ENCODE data around the gene TSG101. TPM values are rescaled to one million over a fixed set of nuclear protein-coding genes. Genes with fewer than 3 reads are reported as not detected.

Gene TSG101
- total RNA-seq, 6 experiments from 2014 or later: 56.9 to 82.7 (median 71.4) TPM

DNA sequence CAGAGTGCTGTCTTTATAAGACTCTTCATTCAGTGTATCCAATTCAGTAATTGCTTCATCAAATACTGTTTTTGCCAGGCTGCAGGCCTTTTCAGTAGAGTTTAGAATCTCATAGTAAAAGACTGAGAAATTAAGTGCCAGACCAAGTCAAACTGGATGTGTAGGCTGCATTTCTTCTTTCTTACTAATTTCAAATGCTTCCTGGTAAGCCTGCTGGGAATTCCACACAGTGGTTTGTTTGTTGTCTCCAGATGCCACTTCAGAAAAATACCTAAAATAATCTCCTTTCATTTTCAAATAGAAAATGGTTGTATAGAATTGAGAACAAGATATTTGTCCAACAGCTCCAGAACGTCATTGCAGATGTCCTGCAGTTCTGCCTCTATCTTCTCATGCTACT, 36.4 kb downstream of the TSG101 start:
- no peak for DNase-seq

DNA sequence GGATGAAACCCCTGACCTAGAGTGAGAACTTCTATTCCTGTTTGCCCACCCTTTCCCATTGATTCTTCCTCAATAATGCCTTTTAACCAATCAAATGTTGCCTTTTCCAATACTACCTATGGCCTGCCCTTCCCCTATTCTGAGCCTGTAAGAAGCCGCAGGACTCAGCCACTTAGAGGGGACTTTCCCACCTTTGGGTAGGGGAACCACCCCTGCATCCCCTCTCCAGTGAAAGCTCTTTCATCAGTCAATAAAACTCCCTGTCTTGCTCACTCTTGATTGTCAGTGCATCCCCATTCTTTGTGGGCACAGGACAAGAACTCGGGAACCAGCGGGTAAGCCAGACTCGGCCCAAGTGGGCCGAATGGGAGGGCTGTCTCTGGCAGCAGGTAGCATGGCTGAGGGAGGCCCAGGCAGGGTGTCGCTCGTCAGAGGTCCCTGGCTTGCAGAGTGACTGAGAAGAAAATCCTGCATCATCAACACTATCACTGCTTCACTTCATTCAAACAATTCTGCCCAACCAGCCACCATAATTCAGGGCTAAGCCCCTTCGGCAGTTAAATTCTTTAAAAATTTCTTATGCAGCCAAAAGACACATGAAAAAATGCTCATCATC, 40.7 kb downstream of the TSG101 start:
- TF ChIP-seq, protein P1, sequence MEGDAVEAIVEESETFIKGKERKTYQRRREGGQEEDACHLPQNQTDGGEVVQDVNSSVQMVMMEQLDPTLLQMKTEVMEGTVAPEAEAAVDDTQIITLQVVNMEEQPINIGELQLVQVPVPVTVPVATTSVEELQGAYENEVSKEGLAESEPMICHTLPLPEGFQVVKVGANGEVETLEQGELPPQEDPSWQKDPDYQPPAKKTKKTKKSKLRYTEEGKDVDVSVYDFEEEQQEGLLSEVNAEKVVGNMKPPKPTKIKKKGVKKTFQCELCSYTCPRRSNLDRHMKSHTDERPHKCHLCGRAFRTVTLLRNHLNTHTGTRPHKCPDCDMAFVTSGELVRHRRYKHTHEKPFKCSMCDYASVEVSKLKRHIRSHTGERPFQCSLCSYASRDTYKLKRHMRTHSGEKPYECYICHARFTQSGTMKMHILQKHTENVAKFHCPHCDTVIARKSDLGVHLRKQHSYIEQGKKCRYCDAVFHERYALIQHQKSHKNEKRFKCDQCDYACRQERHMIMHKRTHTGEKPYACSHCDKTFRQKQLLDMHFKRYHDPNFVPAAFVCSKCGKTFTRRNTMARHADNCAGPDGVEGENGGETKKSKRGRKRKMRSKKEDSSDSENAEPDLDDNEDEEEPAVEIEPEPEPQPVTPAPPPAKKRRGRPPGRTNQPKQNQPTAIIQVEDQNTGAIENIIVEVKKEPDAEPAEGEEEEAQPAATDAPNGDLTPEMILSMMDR (IDR thresholded peaks at IDR 0.05): no peak
- Mint-ChIP-seq H3K36me3 (ENCODE audit: low read depth) (peaks cover 38% of the 10 kb centered on the region), H3K9me3 (no peaks in the 10 kb centered on the region), H3K27me3 (ENCODE audit: insufficient read depth) (no peaks in the 10 kb centered on the region), H3K4me3 (no peak overlapping the region), H3K27ac (no peak overlapping the region), H3K4me1 (ENCODE audit: low read depth) (peaks cover 15% of the 10 kb centered on the region)
- DNase-seq: no peak

More for the DNA sequence above, 36.4 kb downstream of the TSG101 start:
- no peak overlapping the region for H3K4me3 Mint-ChIP-seq
- H3K9me3 Mint-ChIP-seq: no peaks in the 10 kb centered on the region
- peaks cover 15% of the 10 kb centered on the region for H3K36me3 Mint-ChIP-seq (ENCODE audit: low read depth)
- H3K27me3 Mint-ChIP-seq (ENCODE audit: insufficient read depth): no peaks in the 10 kb centered on the region
- TF ChIP-seq, protein P1 (IDR thresholded peaks at IDR 0.05): no peak
- peaks cover 21% of the 10 kb centered on the region for H3K4me1 Mint-ChIP-seq (ENCODE audit: low read depth)
- no peak overlapping the region for H3K27ac Mint-ChIP-seq

DNA sequence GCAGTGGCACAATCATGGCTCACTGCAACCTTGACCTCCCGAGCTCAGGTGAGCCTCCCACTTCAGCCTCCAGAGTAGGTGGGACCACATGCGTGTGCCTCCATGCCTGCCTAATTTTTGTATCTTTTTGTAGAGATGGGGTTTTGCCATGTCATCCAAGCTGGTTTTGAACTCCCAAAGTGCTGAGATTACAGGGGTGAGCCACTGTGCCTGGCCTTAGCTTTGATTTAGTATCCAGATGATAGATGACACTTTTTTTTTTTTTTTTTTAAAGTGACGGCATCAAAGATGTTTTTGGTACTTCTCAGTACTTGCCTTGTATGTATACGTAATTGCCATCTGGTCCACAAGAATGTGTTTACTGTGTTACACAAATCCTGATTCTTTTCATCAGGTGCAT, 47.7 kb downstream of the TSG101 start:
- no peak for DNase-seq
- Mint-ChIP-seq H3K27ac (no peak overlapping the region), H3K27me3 (ENCODE audit: insufficient read depth) (no peaks in the 10 kb centered on the region), H3K36me3 (ENCODE audit: low read depth) (peaks cover 52% of the 10 kb centered on the region), H3K4me1 (ENCODE audit: low read depth) (peaks cover 16% of the 10 kb centered on the region), H3K9me3 (no peaks in the 10 kb centered on the region), H3K4me3 (no peak overlapping the region)
- TF ChIP-seq, protein P1 (IDR thresholded peaks at IDR 0.05): no peak

DNA sequence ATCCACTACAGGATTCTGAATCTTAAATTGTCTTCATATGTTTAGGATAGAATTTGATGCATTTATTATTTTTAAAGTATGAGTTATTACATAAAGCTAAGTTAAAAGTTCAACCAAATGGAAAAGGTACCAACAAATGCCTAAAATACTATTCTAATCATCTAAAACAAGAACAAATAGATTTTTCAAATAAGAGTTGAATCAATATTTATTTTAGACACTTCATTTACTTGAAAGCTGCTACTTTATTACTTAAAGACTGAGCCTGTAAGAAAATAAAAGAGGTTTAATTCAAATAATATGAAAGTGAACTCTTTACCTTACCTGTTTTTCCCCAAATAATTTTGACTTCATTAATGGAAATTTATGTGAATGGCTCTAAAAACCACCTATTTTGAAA, 54.2 kb downstream of the TSG101 start:
- H3K4me1 Mint-ChIP-seq (ENCODE audit: low read depth): no peaks in the 10 kb centered on the region

DNA sequence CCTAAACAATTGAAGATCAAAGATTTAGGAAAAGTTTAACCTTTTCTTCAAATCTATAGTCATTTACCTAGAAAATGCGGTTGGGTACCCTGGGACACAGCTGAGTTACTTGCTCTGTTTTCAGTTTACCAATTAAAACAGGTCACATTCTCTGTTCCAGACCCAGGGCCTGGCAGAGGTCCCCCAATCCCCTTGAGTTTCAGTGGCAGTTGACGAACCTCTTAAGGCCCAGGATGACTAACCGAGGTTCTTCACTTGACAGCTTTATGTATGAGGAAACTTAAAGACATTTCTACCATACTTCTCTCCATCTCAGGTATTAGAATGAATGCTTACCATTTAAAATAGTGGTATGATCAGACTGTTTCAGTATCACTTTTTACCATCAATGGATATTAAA, 54.7 kb downstream of the TSG101 start:
- H3K36me3 Mint-ChIP-seq (ENCODE audit: low read depth): 0 out of 2 replicates have a peak, but pooled peaks cover 9% of the 10 kb centered on the region
- H3K9me3 Mint-ChIP-seq: no peaks in the 10 kb centered on the region
- H3K27ac Mint-ChIP-seq: no peak overlapping the region
- H3K27me3 Mint-ChIP-seq (ENCODE audit: insufficient read depth): no peaks in the 10 kb centered on the region
- DNase-seq: no peak
- H3K4me3 Mint-ChIP-seq: no peak overlapping the region
- no peaks in the 10 kb centered on the region for H3K4me1 Mint-ChIP-seq (ENCODE audit: low read depth)
- TF ChIP-seq, protein P1 (IDR thresholded peaks at IDR 0.05): no peak

More for the DNA sequence above, 54.2 kb downstream of the TSG101 start:
- H3K27me3 Mint-ChIP-seq (ENCODE audit: insufficient read depth): no peaks in the 10 kb centered on the region
- no peaks in the 10 kb centered on the region for H3K9me3 Mint-ChIP-seq
- TF ChIP-seq, protein P1 (IDR thresholded peaks at IDR 0.05): no peak
- peaks cover 12% of the 10 kb centered on the region for H3K36me3 Mint-ChIP-seq (ENCODE audit: low read depth)
- H3K27ac Mint-ChIP-seq: no peak overlapping the region
- DNase-seq: no peak
- H3K4me3 Mint-ChIP-seq: no peak overlapping the region

Measured in HFFc6 (cell line).